SK-N-SH treated with all-trans-retinoic acid at 6 μM for 48 hours (cell line): ENCODE measurements around the gene MYL6B.

Experiments
- RARB ChIP-seq: fragments of 250-450 bp; sonication (Bioruptor Pico); IDR thresholded peaks from 2 replicates; pipeline ENCODE4 v1.8.0; 2021; ENCODE audit warnings: mild to moderate bottlenecking, moderate library complexity
- TCF4 ChIP-seq: fragments of 250-450 bp; sonication (Bioruptor Pico); IDR thresholded peaks from 2 replicates; pipeline ENCODE4 v1.8.0; 2021; ENCODE audit warnings: mild to moderate bottlenecking, moderate library complexity, borderline replicate concordance
- ZNF70 ChIP-seq: fragments of 450-650 bp; formaldehyde crosslinking; IDR thresholded peaks from 2 replicates; pipeline ENCODE4 v1.5.0; 2020; ENCODE audit warnings: mild to moderate bottlenecking, moderate library complexity
- TF ChIP-seq, protein P1 (sequence below): fragments of 250-450 bp; sonication (Bioruptor Pico); IDR thresholded peaks from 2 replicates; pipeline ENCODE4 v1.5.1; 2021; ENCODE audit warnings: mild to moderate bottlenecking, moderate library complexity
- TF ChIP-seq, protein P2 (sequence below): fragments of 250-450 bp; sonication (Bioruptor Pico); IDR thresholded peaks from 2 replicates; pipeline ENCODE4 v1.5.1; 2020; ENCODE audit warnings: low read depth, mild to moderate bottlenecking, moderate library complexity

DNA sequence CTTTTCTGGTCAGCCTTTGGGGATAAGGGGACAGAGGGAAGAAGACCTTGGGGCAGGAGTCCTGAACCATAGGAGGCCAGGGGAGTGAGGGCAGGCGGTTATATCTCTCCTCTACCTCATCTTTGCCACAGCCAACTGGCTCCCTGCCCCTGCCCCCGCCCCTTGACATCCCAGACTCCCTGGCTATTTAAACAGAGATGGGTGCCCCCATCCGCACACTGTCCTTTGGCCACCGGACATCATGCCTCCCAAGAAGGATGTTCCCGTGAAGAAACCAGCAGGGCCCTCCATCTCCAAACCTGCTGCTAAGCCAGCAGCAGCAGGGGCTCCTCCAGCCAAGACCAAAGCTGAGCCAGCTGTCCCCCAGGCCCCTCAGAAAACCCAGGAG, 1.3 kb downstream of the MYL6B start:
- no peak for TF ChIP-seq RARB (CRISPR knock-in tag)
- no peak for TF ChIP-seq ZNF70 (CRISPR knock-in tag)
- TF ChIP-seq, protein P1, sequence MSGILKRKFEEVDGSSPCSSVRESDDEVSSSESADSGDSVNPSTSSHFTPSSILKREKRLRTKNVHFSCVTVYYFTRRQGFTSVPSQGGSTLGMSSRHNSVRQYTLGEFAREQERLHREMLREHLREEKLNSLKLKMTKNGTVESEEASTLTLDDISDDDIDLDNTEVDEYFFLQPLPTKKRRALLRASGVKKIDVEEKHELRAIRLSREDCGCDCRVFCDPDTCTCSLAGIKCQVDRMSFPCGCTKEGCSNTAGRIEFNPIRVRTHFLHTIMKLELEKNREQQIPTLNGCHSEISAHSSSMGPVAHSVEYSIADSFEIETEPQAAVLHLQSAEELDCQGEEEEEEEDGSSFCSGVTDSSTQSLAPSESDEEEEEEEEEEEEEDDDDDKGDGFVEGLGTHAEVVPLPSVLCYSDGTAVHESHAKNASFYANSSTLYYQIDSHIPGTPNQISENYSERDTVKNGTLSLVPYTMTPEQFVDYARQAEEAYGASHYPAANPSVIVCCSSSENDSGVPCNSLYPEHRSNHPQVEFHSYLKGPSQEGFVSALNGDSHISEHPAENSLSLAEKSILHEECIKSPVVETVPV (CRISPR knock-in tag): no peak
- TF ChIP-seq, protein P2, sequence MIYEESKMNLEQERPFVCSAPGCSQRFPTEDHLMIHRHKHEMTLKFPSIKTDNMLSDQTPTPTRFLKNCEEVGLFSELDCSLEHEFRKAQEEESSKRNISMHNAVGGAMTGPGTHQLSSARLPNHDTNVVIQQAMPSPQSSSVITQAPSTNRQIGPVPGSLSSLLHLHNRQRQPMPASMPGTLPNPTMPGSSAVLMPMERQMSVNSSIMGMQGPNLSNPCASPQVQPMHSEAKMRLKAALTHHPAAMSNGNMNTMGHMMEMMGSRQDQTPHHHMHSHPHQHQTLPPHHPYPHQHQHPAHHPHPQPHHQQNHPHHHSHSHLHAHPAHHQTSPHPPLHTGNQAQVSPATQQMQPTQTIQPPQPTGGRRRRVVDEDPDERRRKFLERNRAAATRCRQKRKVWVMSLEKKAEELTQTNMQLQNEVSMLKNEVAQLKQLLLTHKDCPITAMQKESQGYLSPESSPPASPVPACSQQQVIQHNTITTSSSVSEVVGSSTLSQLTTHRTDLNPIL: no peak
- no peak for TF ChIP-seq TCF4 (CRISPR knock-in tag)
